Activated CD4-positive, alpha-beta T cell treated with anti-CD3 and anti-CD28 coated beads for 24 hours (primary cell): ENCODE data around the gene IFNB1.

Experiments used
- DNase-seq, 2 donors: peaks; one replicate each; pipeline ENCODE4 v3.0.0-alpha.2; 2020; ENCODE audit warnings: low read depth in 2 of 2

Gene IFNB1

GRCh38 chr9:21077781-21078180 lies at the start of gene IFNB1:
Gene IFNB1 (minus strand): TSS chr9:21077942. CDS start chr9:21077869, 73 bp downstream.
- no peak for DNase-seq

- no peak for DNase-seq
These were observed 44.0 kb upstream of the IFNB1 start for GRCh38 chr9:21121595-21122251.

- DNase-seq, result no peak
These were observed 43.3 kb upstream of the IFNB1 start for GRCh38 chr9:21121079-21121478.

- DNase-seq, result no peak
These were observed 41.5 kb upstream of the IFNB1 start for GRCh38 chr9:21119093-21119770.

- no peak for DNase-seq
These were observed 36.6 kb upstream of the IFNB1 start for GRCh38 chr9:21114311-21114710.

- peak in 1 of 2 donors; percentile 18 for DNase-seq
These were observed 33.2 kb upstream of the IFNB1 start for GRCh38 chr9:21110708-21111576.

GRCh38 chr9:21104787-21105186 lies 27.0 kb upstream of the IFNB1 start:
- no peak for DNase-seq

- no peak for DNase-seq
These were observed 24.6 kb upstream of the IFNB1 start for GRCh38 chr9:21102305-21102704.

GRCh38 chr9:21097817-21098216 lies 20.1 kb upstream of the IFNB1 start:
- no peak for DNase-seq

GRCh38 chr9:21096901-21097255 lies 19.1 kb upstream of the IFNB1 start:
- no peak for DNase-seq

GRCh38 chr9:21096172-21096900 lies 18.6 kb upstream of the IFNB1 start:
- peak in 1 of 2 donors; percentile 16 for DNase-seq

GRCh38 chr9:21095561-21095960 lies 17.8 kb upstream of the IFNB1 start:
- no peak for DNase-seq

GRCh38 chr9:21086538-21086937 lies 8.8 kb upstream of the IFNB1 start:
- no peak for DNase-seq

GRCh38 chr9:21085005-21085404 lies 7.3 kb upstream of the IFNB1 start:
- DNase-seq, result no peak

- DNase-seq, result no peak
These were observed 6.6 kb upstream of the IFNB1 start for GRCh38 chr9:21084242-21084850.

GRCh38 chr9:21082671-21083070 lies 4.9 kb upstream of the IFNB1 start:
- DNase-seq, result no peak

- no peak for DNase-seq
These were observed 4.3 kb upstream of the IFNB1 start for GRCh38 chr9:21081999-21082398.

- no peak for DNase-seq
These were observed 3.7 kb upstream of the IFNB1 start for GRCh38 chr9:21081451-21081850.

GRCh38 chr9:21080793-21081192 lies 3.1 kb upstream of the IFNB1 start:
- no peak for DNase-seq

- DNase-seq, result no peak
These were observed 960 bp upstream of the IFNB1 start for GRCh38 chr9:21078702-21079101.

GRCh38 chr9:21075484-21075883 lies 2.3 kb downstream of the IFNB1 start:
- no peak for DNase-seq

GRCh38 chr9:21070906-21071305 lies 6.8 kb downstream of the IFNB1 start:
- DNase-seq, result no peak
